OCI-LY3 (cell line): ENCODE results near the gene CISTR.

Experiments
- H2AFZ ChIP-seq: fragments of 200-600, 300-600 bp; shearing (Covaris generic); 2 replicates; pipeline ENCODE4 v1.6.0; 2014; ENCODE audit warnings: antibody characterized with exemption, low read depth, low read length
- H3K27ac ChIP-seq: fragments of 200-600, 300-600 bp; sonication (generic); 2 replicates; pipeline ENCODE4 v1.5.1; 2014; ENCODE audit warnings: mild to moderate bottlenecking, low read length, moderate library complexity, mixed read lengths
- H3K27me3 ChIP-seq: fragments of 200-600, 300-600 bp; sonication (generic); 2 replicates; pipeline ENCODE4 v1.6.1; 2014; ENCODE audit warnings: low read depth, low read length, mixed read lengths
- H3K36me3 ChIP-seq: fragments of 200-600, 300-600 bp; sonication (generic); replicated peaks from 2 replicates; pipeline ENCODE3; 2014; ENCODE audit warnings: low read depth, low read length, mixed read lengths
- H3K4me1 ChIP-seq: fragments of 300-600, 200-600 bp; sonication (generic); 2 replicates; pipeline ENCODE4 v1.6.1; 2014; ENCODE audit warnings: low read length, mixed read lengths
- H3K4me2 ChIP-seq: fragments of 200-600, 300-600 bp; sonication (generic); 2 replicates; pipeline ENCODE4 v1.6.1; 2014; ENCODE audit warnings: low read length, mixed read lengths
- H3K4me3 ChIP-seq: fragments of 300-600, 200-600 bp; sonication (generic); 2 replicates; pipeline ENCODE4 v1.5.1; 2014; ENCODE audit warnings: antibody characterized with exemption, mild to moderate bottlenecking, low read length, moderate library complexity
- H3K79me2 ChIP-seq: fragments of 300-600, 200-600 bp; shearing (Covaris generic); 2 replicates; pipeline ENCODE4 v1.6.1; 2014; ENCODE audit warnings: mild to moderate bottlenecking, low read length, mixed read lengths
- H3K9ac ChIP-seq: fragments of 300-600, 200-600 bp; shearing (Covaris generic); 2 replicates; pipeline ENCODE4 v1.6.0; 2014; ENCODE audit warnings: mild to moderate bottlenecking, low read length, moderate library complexity
- H3K9me3 ChIP-seq: fragments of 200-600, 300-600 bp; shearing (Covaris generic); 2 replicates; pipeline ENCODE4 v1.6.1; 2014; ENCODE audit warnings: low read length, mixed read lengths; ENCODE audit not compliant: insufficient read depth
- H4K20me1 ChIP-seq: fragments of 200-600, 300-600 bp; sonication (generic); 2 replicates; pipeline ENCODE4 v1.6.1; 2016; ENCODE audit warnings: low read length, mixed read lengths; ENCODE audit not compliant: insufficient read depth
- CTCF ChIP-seq: fragments of 200-600, 300-600 bp; sonication (generic); IDR thresholded peaks from 2 replicates; pipeline ENCODE4 v1.5.1; 2014; ENCODE audit warnings: antibody characterized with exemption, low read length, low read depth
- EZH2phosphoT487 ChIP-seq: fragments of 200-600 bp; shearing (Covaris generic); IDR thresholded peaks from 2 replicates; pipeline ENCODE4 v1.6.1; 2018; ENCODE audit warnings: antibody characterized with exemption, mixed run types, low read depth

The CISTR gene

GRCh38 chr12:53726341-53726740 is 25.4 kb downstream of the CISTR start:
- Histone ChIP-seq H4K20me1 (no peaks in the 10 kb centered on the region), H3K79me2 (no peaks in the 10 kb centered on the region), H3K4me1 (peaks cover 13% of the 10 kb centered on the region), H3K9me3 (no peaks in the 10 kb centered on the region), H3K36me3 (no peaks in the 10 kb centered on the region), H3K4me2 (peak overlapping the region; percentile 95), H3K27ac (no peak overlapping the region), H3K4me3 (peak overlapping the region; percentile 84), H3K9ac (peak overlapping the region; percentile 50; the same call in 1 of the 2 replicates), H3K27me3 (no peaks in the 10 kb centered on the region), H2AFZ (no peak overlapping the region)
- TF ChIP-seq EZH2phosphoT487 (no peak), CTCF (no peak)

- peaks cover 13% of the 10 kb centered on the region for H3K4me1 ChIP-seq
- peak overlapping the region; percentile 95 for H3K4me2 ChIP-seq
- H3K27ac ChIP-seq, result no peak overlapping the region
- H3K79me2 ChIP-seq, result no peaks in the 10 kb centered on the region
- no peak overlapping the region for H3K4me3 ChIP-seq
- H4K20me1 ChIP-seq, result no peaks in the 10 kb centered on the region
- TF ChIP-seq EZH2phosphoT487 (no peak), CTCF (no peak)
- no peaks in the 10 kb centered on the region for H3K36me3 ChIP-seq
- H3K9ac ChIP-seq, result no peak overlapping the region
- no peak overlapping the region for H2AFZ ChIP-seq
- no peaks in the 10 kb centered on the region for H3K27me3 ChIP-seq
- H3K9me3 ChIP-seq, result no peaks in the 10 kb centered on the region
Measured at GRCh38 chr12:53725824-53726223, 26.0 kb downstream of the CISTR start.

- H3K27ac ChIP-seq, result no peak overlapping the region
Measured at GRCh38 chr12:53722450-53723041, 29.2 kb downstream of the CISTR start.

GRCh38 chr12:53720946-53721345 is 30.8 kb downstream of the CISTR start:
- Histone ChIP-seq H3K27ac (no peak overlapping the region), H3K4me2 (no peak overlapping the region), H2AFZ (no peak overlapping the region), H3K4me1 (no peaks in the 10 kb centered on the region; the same call in 1 of the 2 replicates), H4K20me1 (no peaks in the 10 kb centered on the region), H3K36me3 (no peaks in the 10 kb centered on the region), H3K9ac (no peak overlapping the region), H3K4me3 (no peak overlapping the region), H3K79me2 (no peaks in the 10 kb centered on the region), H3K27me3 (no peaks in the 10 kb centered on the region), H3K9me3 (no peaks in the 10 kb centered on the region)
- TF ChIP-seq CTCF (no peak), EZH2phosphoT487 (no peak)

More at GRCh38 chr12:53722450-53723041, 29.2 kb downstream of the CISTR start:
- Histone ChIP-seq H3K4me3 (no peak overlapping the region), H3K9ac (no peak overlapping the region), H3K27me3 (no peaks in the 10 kb centered on the region), H3K36me3 (no peaks in the 10 kb centered on the region), H3K9me3 (no peaks in the 10 kb centered on the region), H3K4me1 (peaks cover 8% of the 10 kb centered on the region; the same call in 1 of the 2 replicates), H2AFZ (no peak overlapping the region), H3K79me2 (no peaks in the 10 kb centered on the region), H3K4me2 (no peak overlapping the region), H4K20me1 (no peaks in the 10 kb centered on the region)
- no peak for TF ChIP-seq EZH2phosphoT487
- TF ChIP-seq CTCF, result no peak
